ENCODE results near the gene CDC42BPB.

CDC42BPB gene

GRCh38 chr14:103099733-103100280 is 42.5 kb upstream of the CDC42BPB start:
- no peak overlapping the region for H3K27ac ChIP-seq

DNA sequence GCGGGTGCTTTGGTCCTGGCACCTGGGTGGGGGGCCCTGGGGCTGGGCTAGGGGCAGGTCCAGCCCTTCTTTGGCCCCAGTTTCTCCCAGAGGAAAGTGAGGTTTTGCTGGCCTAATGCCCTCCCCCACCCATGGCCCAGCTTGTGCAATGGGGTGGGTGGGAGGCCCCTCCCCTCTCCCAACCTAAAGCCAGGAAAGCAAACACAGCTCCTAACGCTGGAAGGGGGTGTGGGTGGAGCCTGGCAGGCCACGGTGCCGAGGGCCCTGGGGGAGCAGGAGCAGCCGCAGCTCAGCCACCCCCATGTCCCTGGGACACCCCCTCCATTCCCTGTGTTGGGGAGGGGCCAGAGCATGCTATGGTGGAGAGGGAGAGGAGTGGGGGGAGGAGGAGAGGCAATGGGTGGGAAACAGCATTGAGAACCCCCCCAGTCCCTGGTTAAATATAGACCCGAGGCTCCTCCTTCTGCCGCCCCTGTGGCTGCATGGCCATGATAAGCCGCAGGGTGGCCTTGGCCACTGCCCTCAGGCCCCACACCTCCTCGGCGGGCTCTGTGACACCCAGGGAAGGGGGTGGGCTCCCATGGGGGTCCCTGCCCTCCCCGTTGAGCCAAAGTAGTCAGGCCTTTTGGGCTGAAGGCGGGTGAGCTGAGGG is 41.9 kb upstream of the CDC42BPB start:
- DNase-seq (ENCODE audit: low spot score): no peak
- no peak for TF ChIP-seq CTCF (conservative IDR thresholded peaks at IDR 0.05; ENCODE audit: low read depth)
- POLR2A ChIA-PET (ENCODE audit: low non-redundant PET): no interaction called here
- CTCF ChIA-PET: interaction anchor here (0.6 kb wide), 1 partner anchor 291 kb away, joined by 3 read pairs; no protein-coding TSS in a partner anchor
- H3K27ac ChIP-seq: no peak overlapping the region

More at GRCh38 chr14:103099733-103100280, 42.5 kb upstream of the CDC42BPB start:
- CTCF ChIA-PET: interaction anchor here (0.6 kb wide), 2 partner anchors 28 to 290 kb away, joined by 3 read pairs; no protein-coding TSS in a partner anchor
- no peak for DNase-seq (ENCODE audit: low spot score)
- TF ChIP-seq CTCF (conservative IDR thresholded peaks at IDR 0.05; ENCODE audit: low read depth): no peak
- POLR2A ChIA-PET (ENCODE audit: low non-redundant PET): no interaction called here

DNA sequence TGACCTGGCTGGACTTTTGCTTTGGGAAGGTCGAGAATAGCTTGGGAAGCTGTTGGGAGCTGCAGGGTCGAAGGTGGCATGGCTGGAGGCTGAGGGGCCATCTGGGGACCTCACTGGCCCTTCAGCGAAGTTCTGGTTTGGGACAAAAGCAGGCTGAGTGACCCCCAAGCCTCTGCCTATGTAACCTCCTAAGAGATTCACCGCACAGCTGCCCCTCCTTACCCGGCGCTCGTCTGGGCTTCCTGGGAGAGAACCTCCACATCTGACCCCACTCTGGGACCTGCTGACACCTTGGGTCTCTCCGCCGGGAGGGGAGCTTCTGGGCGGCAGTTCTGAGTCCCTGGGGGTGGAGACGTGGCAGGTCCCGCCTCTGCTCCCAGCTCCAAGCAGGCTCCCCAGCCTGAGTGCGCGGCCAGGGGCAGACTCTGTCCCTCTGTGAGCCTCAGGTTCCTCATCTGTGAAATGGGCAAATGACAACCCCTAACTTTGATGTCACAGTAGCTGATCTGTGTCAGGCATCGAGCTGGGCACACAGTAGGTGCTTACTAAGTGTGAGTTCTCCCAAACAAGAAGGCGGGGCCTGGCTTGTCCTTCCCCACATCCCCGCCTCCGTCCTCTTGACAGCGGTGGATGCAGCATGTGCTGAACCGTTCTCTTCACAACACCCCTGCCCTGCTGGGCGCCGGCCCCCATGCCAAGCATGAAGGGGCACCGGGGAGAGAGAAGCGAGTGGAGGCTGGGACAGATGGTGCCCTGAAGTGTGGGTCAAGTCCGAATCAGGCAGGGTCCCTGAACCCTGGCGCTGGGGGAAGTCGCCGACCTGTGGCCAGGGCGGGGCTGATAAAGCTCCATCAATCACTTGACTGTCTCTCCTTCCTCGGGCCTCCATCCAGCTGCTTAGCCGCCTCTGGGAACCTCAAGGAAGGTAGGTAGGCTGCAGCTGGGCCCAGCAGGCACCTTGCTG is 40.9 kb upstream of the CDC42BPB start:
- ChIA-PET POLR2A (ENCODE audit: low non-redundant PET) (no interaction called here), CTCF (interaction anchor here (0.6 to 0.7 kb wide), 2 partner anchors 177 to 236 kb away, joined by 3 read pairs; partner anchors contain the start of gene EIF5)
- H3K27ac ChIP-seq: no peak overlapping the region
- DNase-seq (ENCODE audit: low spot score): no peak
- no peak for TF ChIP-seq CTCF (conservative IDR thresholded peaks at IDR 0.05; ENCODE audit: low read depth)

- H3K27ac ChIP-seq: no peak overlapping the region
- TF ChIP-seq CTCF (conservative IDR thresholded peaks at IDR 0.05; ENCODE audit: low read depth): no peak
Observed at GRCh38 chr14:103097244-103097993, 40.1 kb upstream of the CDC42BPB start.

GRCh38 chr14:103096387-103096786 is 39.0 kb upstream of the CDC42BPB start:
- DNase-seq (ENCODE audit: low spot score): no peak
- TF ChIP-seq CTCF (conservative IDR thresholded peaks at IDR 0.05; ENCODE audit: low read depth): no peak
- ChIA-PET POLR2A (ENCODE audit: low non-redundant PET) (no interaction called here), CTCF (interaction anchor here (0.9 kb wide), 1 partner anchor 9 kb away, joined by 6 read pairs; no protein-coding TSS in a partner anchor)
- no peak overlapping the region for H3K27ac ChIP-seq

More at GRCh38 chr14:103097244-103097993, 40.1 kb upstream of the CDC42BPB start:
- DNase-seq (ENCODE audit: low spot score): no peak
- ChIA-PET CTCF (interaction anchor here (0.7 kb wide), 1 partner anchor 178 kb away, joined by 3 read pairs; no protein-coding TSS in a partner anchor), POLR2A (ENCODE audit: low non-redundant PET) (no interaction called here)
